Measurements from ENCODE around the gene HOXC10. TPM values are rescaled to one million over a fixed set of nuclear protein-coding genes. Genes with fewer than 3 reads are reported as not detected.

Gene HOXC10
- total and polyA plus RNA-seq, 4 donors = 0.18 TPM; not detected in 3

GRCh38 chr12:53959314-53959713 lies 25.6 kb upstream of the HOXC10 start:
- ATAC-seq (ENCODE audit: insufficient read depth, low FRiP score) (no peak), DNase-seq (no peak)
- peaks cover 0 to 10% (median 0%) of the 10 kb centered on the region in 5 donors for H3K4me1 ChIP-seq (ENCODE audit: control insufficient read depth in 5 of 5, insufficient read depth in 5 of 5, low read length in 5 of 5)
- no peak overlapping the region for H3K9ac ChIP-seq (ENCODE audit: insufficient read depth in 1 of 2, low read length in 2 of 2)
- no peak for TF ChIP-seq CTCF (IDR thresholded peaks at IDR 0.05; ENCODE audit: control extremely low read depth, extremely low read depth)
- WGBS, 2 donors = 10 to 16% methylated on average over 4 of the region's 4 CpGs
- H3K27me3 ChIP-seq (ENCODE audit: control insufficient read depth in 3 of 3, insufficient read depth in 3 of 3, low read length in 2 of 3) = peaks cover 25 to 97% (median 94%) of the 10 kb centered on the region in 3 donors
- H3K27ac ChIP-seq (ENCODE audit: low read depth in 1 of 2, low read length in 1 of 2) = no peak overlapping the region
- no peak overlapping the region for H3K4me3 ChIP-seq
- H3K9me3 ChIP-seq (ENCODE audit: control insufficient read depth in 4 of 4, insufficient read depth in 3 of 4, low read length in 3 of 4) = peaks cover 0 to 15% (median 0%) of the 10 kb centered on the region in 4 donors
- no peaks in the 10 kb centered on the region for H3K36me3 ChIP-seq (ENCODE audit: control insufficient read depth in 4 of 4, insufficient read depth in 4 of 4, low read length in 4 of 4)

GRCh38 chr12:53960187-53961024 lies 24.5 kb upstream of the HOXC10 start:
- no peak overlapping the region for H3K9ac ChIP-seq (ENCODE audit: insufficient read depth in 1 of 2, low read length in 2 of 2)
- TF ChIP-seq CTCF (IDR thresholded peaks at IDR 0.05; ENCODE audit: control extremely low read depth, extremely low read depth) = no peak
- H3K9me3 ChIP-seq (ENCODE audit: control insufficient read depth in 4 of 4, insufficient read depth in 3 of 4, low read length in 3 of 4) = peaks cover 0 to 12% (median 0%) of the 10 kb centered on the region in 4 donors
- no peak for ATAC-seq (ENCODE audit: insufficient read depth, low FRiP score)
- no peak for DNase-seq
- H3K4me3 ChIP-seq = no peak overlapping the region
- H3K27me3 ChIP-seq (ENCODE audit: control insufficient read depth in 3 of 3, insufficient read depth in 3 of 3, low read length in 2 of 3) = peaks cover 28 to 99% (median 97%) of the 10 kb centered on the region in 3 donors
- H3K36me3 ChIP-seq (ENCODE audit: control insufficient read depth in 4 of 4, insufficient read depth in 4 of 4, low read length in 4 of 4) = no peaks in the 10 kb centered on the region
- 7 to 8% methylated on average over 38 to 39 of the region's 39 CpGs for WGBS, 2 donors
- H3K27ac ChIP-seq (ENCODE audit: low read depth in 1 of 2, low read length in 1 of 2) = no peak overlapping the region
- H3K4me1 ChIP-seq (ENCODE audit: control insufficient read depth in 5 of 5, insufficient read depth in 5 of 5, low read length in 5 of 5) = peaks cover 0 to 10% (median 0%) of the 10 kb centered on the region in 5 donors

- Histone ChIP-seq H3K4me3 (no peak overlapping the region), H3K4me1 (ENCODE audit: control insufficient read depth in 5 of 5, insufficient read depth in 5 of 5, low read length in 5 of 5) (peaks cover 0 to 12% (median 0%) of the 10 kb centered on the region in 5 donors), H3K9me3 (ENCODE audit: control insufficient read depth in 4 of 4, insufficient read depth in 3 of 4, low read length in 3 of 4) (peaks cover 0 to 12% (median 0%) of the 10 kb centered on the region in 4 donors), H3K27ac (ENCODE audit: low read depth in 1 of 2, low read length in 1 of 2) (no peak overlapping the region), H3K36me3 (ENCODE audit: control insufficient read depth in 4 of 4, insufficient read depth in 4 of 4, low read length in 4 of 4) (no peaks in the 10 kb centered on the region), H3K27me3 (ENCODE audit: control insufficient read depth in 3 of 3, insufficient read depth in 3 of 3, low read length in 2 of 3) (peaks cover 28 to 99% (median 95%) of the 10 kb centered on the region in 3 donors), H3K9ac (ENCODE audit: insufficient read depth in 1 of 2, low read length in 2 of 2) (no peak overlapping the region)
- TF ChIP-seq CTCF (IDR thresholded peaks at IDR 0.05; ENCODE audit: control extremely low read depth, extremely low read depth) = no peak
- 2% methylated on average over 71 to 72 of the region's 72 CpGs for WGBS, 2 donors
- ATAC-seq (ENCODE audit: insufficient read depth, low FRiP score) = no peak
- DNase-seq = no peak
Observed at GRCh38 chr12:53961025-53961761, 23.8 kb upstream of the HOXC10 start.

All from lung (tissue), 12 donors.